K562 (cell line): ENCODE measurements around the gene GRIN2D. TPM values are rescaled to one million over a fixed set of nuclear protein-coding genes. Genes with fewer than 3 reads are reported as not detected.

Experiments used
- ADNP ChIP-seq: fragments of 200-800 bp; sonication (Bioruptor generic); IDR thresholded peaks from 2 replicates; pipeline ENCODE4 v1.6.1; 2016; ENCODE audit warnings: missing genetic modification characterization, missing compliant biosample characterization
- DDX20 ChIP-seq: fragments of 450-650 bp; IDR thresholded peaks from 2 replicates; pipeline ENCODE4 v1.6.1; 2016; ENCODE audit warnings: missing genetic modification characterization, low read depth, mild to moderate bottlenecking, missing compliant biosample characterization, moderate library complexity
- FIP1L1 ChIP-seq: fragments of 200-400 bp; formaldehyde crosslinking; IDR thresholded peaks from 2 replicates; pipeline ENCODE4 v1.6.1; 2018; ENCODE audit warnings: mild to moderate bottlenecking, low read depth, low read length; ENCODE audit not compliant: poor library complexity, severe bottlenecking
- FOXP1 ChIP-seq: sonication (generic); formaldehyde crosslinking; IDR thresholded peaks from 2 replicates; pipeline ENCODE4 v1.8.0; 2022; ENCODE audit warnings: mild to moderate bottlenecking, missing genetic modification reagents
- HIVEP1 ChIP-seq: fragments of 250-450 bp; sonication (Bioruptor Pico); IDR thresholded peaks from 2 replicates; pipeline ENCODE4 v1.4.0; 2020; ENCODE audit warnings: mild to moderate bottlenecking
- HMBOX1 ChIP-seq: sonication (generic); IDR thresholded peaks from 2 replicates; pipeline ENCODE4 v1.6.1; 2016
- HSF4 ChIP-seq: fragments of 250-450 bp; sonication (Bioruptor Pico); IDR thresholded peaks from 2 replicates; pipeline ENCODE4 v2.1.2; 2022; ENCODE audit warnings: mild to moderate bottlenecking, moderate library complexity, borderline replicate concordance
- MECOM ChIP-seq: fragments of 250-450 bp; sonication (Bioruptor Pico); IDR thresholded peaks from 2 replicates; pipeline ENCODE4 v1.8.0; 2022; ENCODE audit warnings: inconsistent platforms
- NCOA1 ChIP-seq: fragments of 450-650 bp; IDR thresholded peaks from 2 replicates; pipeline ENCODE4 v1.6.1; 2016; ENCODE audit warnings: low read depth
- NUFIP1 ChIP-seq: fragments of 450-650 bp; IDR thresholded peaks from 2 replicates; pipeline ENCODE4 v1.6.1; 2018; ENCODE audit not compliant: partially characterized antibody
- PREB ChIP-seq: sonication (generic); formaldehyde crosslinking; IDR thresholded peaks from 2 replicates; pipeline ENCODE4 v1.8.1; 2023; ENCODE audit warnings: mild to moderate bottlenecking, missing genetic modification reagents
- RAD21 ChIP-seq, 2 experiments: fragments of 250-450 bp in 1 of 2; fragments of 450-650 bp in 1 of 2; sonication (Bioruptor Pico) in 1 of 2; formaldehyde crosslinking in 1 of 2; IDR thresholded peaks in 1 of 2; conservative IDR thresholded peaks in 1 of 2; 2 replicates each; pipeline versions ENCODE4 v1.4.0 to v1.8.0; 2020 to 2022; ENCODE audit warnings: mild to moderate bottlenecking in 2 of 2, moderate library complexity in 1 of 2
- RBFOX2 ChIP-seq: fragments of 200-400 bp; formaldehyde crosslinking; IDR thresholded peaks from 2 replicates; pipeline ENCODE4 v1.6.1; 2017; ENCODE audit warnings: low read depth, mild to moderate bottlenecking, low read length, moderate library complexity
- SIRT6 ChIP-seq: IDR thresholded peaks from one replicate; pipeline ENCODE4 v1.6.1; 2012; ENCODE audit warnings: low read depth, mild to moderate bottlenecking, control low read depth, inconsistent platforms, low read length, moderate library complexity
- SP2 ChIP-seq: IDR thresholded peaks from 2 replicates; pipeline ENCODE4 v1.6.1; 2011; ENCODE audit warnings: mild to moderate bottlenecking, low read depth, low read length, moderate library complexity; ENCODE audit not compliant: poor library complexity, severe bottlenecking; ENCODE audit errors: extremely low read depth
- SPI1 ChIP-seq: IDR thresholded peaks from 2 replicates; pipeline ENCODE4 v1.6.1; 2011; ENCODE audit warnings: low read depth, low read length, control low read depth, borderline replicate concordance
- TAL1 ChIP-seq: fragments of 450-650 bp; IDR thresholded peaks from 2 replicates; pipeline ENCODE4 v1.6.1; 2016; ENCODE audit warnings: mild to moderate bottlenecking
- TEAD2 ChIP-seq: fragments of 450-650 bp; IDR thresholded peaks from 2 replicates; pipeline ENCODE4 v1.6.1; 2016; ENCODE audit warnings: missing genetic modification characterization, control low read depth, missing compliant biosample characterization
- TRIM24 ChIP-seq, 2 experiments: fragments of 450-650 bp; IDR thresholded peaks; 2 replicates each; pipeline ENCODE4 v1.6.1; 2016
- ZFPM2 ChIP-seq: fragments of 250-450 bp; sonication (Bioruptor Pico); IDR thresholded peaks from 2 replicates; pipeline ENCODE4 v1.5.1; 2022; ENCODE audit warnings: mild to moderate bottlenecking
- polyA plus RNA-seq, 8 experiments: library from polyadenylated mRNA; depleted of rRNA in 4 of 8; stranded (reverse) in 5 of 8; unstranded in 3 of 8; fragments of >200 nt; fragmentation: Nextera tagmentation in 2 of 8; fragmentation: Illumina TruSeq in 1 of 8; extraction: Ambion mirVana in 2 of 8; extraction: Trizol in 1 of 8; gene quantifications; 2 replicates each; pipeline versions ENCODE4 v1.2.1 to v1.2.3, GENCODE V29; 2011 to 2014; ENCODE audit warnings: inconsistent platforms in 1 of 8, missing spikeins in 1 of 8
- total RNA-seq, 7 experiments: library from RNA; depleted of rRNA in 6 of 7; stranded (reverse); fragments of >200 nt in 6 of 7; fragmentation: Illumina TruSeq in 2 of 7; extraction: Trizol in 2 of 7; gene quantifications; 2 replicates each; pipeline versions ENCODE4 v1.2.1 to v1.2.3, GENCODE V29; 2011 to 2021; ENCODE audit warnings: low replicate concordance in 1 of 7
- TF ChIP-seq, protein P1 (sequence below): fragments of 250-450 bp; sonication (Bioruptor Pico); IDR thresholded peaks from 2 replicates; pipeline ENCODE4 v1.5.0; 2022; ENCODE audit warnings: mild to moderate bottlenecking
- TF ChIP-seq, protein P2 (sequence below): fragments of 450-650 bp; IDR thresholded peaks from 2 replicates; pipeline ENCODE4 v1.6.1; 2016; ENCODE audit warnings: low read depth, mild to moderate bottlenecking, moderate library complexity
- TF ChIP-seq, protein P3 (sequence below): fragments of 450-650 bp; conservative IDR thresholded peaks from 2 replicates; pipeline ENCODE4 v1.6.1; 2016; ENCODE audit warnings: missing genetic modification characterization, low read depth, mild to moderate bottlenecking, missing compliant biosample characterization, moderate library complexity

The GRIN2D gene
- total and polyA plus RNA-seq, 9 of the 15 experiments (the other 6 are each of a cell fraction or from before 2014, with no cell fraction given) = 0.32 to 31.5 (median 1.8) TPM

GRCh38 chr19:48424694-48425219 lies 31.3 kb downstream of the GRIN2D start (continued):
- TF ChIP-seq, protein P1, sequence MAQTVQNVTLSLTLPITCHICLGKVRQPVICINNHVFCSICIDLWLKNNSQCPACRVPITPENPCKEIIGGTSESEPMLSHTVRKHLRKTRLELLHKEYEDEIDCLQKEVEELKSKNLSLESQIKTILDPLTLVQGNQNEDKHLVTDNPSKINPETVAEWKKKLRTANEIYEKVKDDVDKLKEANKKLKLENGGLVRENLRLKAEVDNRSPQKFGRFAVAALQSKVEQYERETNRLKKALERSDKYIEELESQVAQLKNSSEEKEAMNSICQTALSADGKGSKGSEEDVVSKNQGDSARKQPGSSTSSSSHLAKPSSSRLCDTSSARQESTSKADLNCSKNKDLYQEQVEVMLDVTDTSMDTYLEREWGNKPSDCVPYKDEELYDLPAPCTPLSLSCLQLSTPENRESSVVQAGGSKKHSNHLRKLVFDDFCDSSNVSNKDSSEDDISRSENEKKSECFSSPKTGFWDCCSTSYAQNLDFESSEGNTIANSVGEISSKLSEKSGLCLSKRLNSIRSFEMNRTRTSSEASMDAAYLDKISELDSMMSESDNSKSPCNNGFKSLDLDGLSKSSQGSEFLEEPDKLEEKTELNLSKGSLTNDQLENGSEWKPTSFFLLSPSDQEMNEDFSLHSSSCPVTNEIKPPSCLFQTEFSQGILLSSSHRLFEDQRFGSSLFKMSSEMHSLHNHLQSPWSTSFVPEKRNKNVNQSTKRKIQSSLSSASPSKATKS (CRISPR knock-in tag) = no peak
- TF ChIP-seq RBFOX2 (no peak), TEAD2 (tag) (no peak), ZFPM2 (CRISPR knock-in tag) (no peak), SIRT6 (no peak), NUFIP1 (no peak), NCOA1 (no peak), ADNP (tag) (no peak), RAD21 (CRISPR knock-in tag; conservative IDR thresholded peaks at IDR 0.05 in 1 of 2, IDR thresholded peaks at IDR 0.05 in 1 of 2) (no peak), TRIM24 (IDR thresholded peaks at IDR 0.05) (peak in 1 of 2 experiments; percentile 56; a peak in 1 of 4 replicates), HSF4 (CRISPR knock-in tag) (no peak), HIVEP1 (CRISPR knock-in tag) (no peak), DDX20 (tag) (no peak), HMBOX1 (no peak), FIP1L1 (no peak), SPI1 (peak; percentile 82), MECOM (no peak), TAL1 (no peak), SP2 (no peak), PREB (no peak), FOXP1 (CRISPR knock-in tag) (no peak)
- TF ChIP-seq, protein P2, sequence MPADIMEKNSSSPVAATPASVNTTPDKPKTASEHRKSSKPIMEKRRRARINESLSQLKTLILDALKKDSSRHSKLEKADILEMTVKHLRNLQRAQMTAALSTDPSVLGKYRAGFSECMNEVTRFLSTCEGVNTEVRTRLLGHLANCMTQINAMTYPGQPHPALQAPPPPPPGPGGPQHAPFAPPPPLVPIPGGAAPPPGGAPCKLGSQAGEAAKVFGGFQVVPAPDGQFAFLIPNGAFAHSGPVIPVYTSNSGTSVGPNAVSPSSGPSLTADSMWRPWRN = no peak
- TF ChIP-seq, protein P3, sequence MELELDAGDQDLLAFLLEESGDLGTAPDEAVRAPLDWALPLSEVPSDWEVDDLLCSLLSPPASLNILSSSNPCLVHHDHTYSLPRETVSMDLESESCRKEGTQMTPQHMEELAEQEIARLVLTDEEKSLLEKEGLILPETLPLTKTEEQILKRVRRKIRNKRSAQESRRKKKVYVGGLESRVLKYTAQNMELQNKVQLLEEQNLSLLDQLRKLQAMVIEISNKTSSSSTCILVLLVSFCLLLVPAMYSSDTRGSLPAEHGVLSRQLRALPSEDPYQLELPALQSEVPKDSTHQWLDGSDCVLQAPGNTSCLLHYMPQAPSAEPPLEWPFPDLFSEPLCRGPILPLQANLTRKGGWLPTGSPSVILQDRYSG (tag) = no peak
